CD4-positive, alpha-beta T cell treated with Interleukin-21 for 1 hour (primary cell): ENCODE measurements around the gene MAPRE3.
"Not testable (repeated sequence)": the region's sequence is repeated elsewhere in the genome, so short reads cannot be mapped to it uniquely, and the experiment has no call there.

Experiments used
- DNase-seq: peaks from one replicate; pipeline ENCODE4 v3.0.0-alpha.2; 2020

MAPRE3 gene

DNA sequence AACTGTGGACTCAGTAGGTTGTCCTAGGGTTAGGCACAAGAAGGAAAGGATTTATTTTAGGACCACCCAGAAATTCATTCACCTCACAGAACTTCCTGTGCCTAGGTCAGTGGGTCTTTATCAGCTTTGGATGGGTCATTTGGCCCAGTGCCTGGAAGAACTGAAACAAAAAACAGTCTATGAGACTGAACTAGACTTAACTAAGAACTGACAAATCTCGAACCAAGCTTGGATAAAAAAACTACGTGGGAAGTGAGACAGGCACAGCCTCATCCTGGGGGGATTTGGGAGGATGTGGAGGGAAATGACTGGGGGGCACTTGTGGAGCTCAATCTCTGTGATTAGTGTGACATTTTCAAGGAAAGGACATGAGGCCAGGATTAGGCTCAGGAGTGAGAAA, 103.3 kb downstream of the MAPRE3 start:
- no peak for DNase-seq

DNA sequence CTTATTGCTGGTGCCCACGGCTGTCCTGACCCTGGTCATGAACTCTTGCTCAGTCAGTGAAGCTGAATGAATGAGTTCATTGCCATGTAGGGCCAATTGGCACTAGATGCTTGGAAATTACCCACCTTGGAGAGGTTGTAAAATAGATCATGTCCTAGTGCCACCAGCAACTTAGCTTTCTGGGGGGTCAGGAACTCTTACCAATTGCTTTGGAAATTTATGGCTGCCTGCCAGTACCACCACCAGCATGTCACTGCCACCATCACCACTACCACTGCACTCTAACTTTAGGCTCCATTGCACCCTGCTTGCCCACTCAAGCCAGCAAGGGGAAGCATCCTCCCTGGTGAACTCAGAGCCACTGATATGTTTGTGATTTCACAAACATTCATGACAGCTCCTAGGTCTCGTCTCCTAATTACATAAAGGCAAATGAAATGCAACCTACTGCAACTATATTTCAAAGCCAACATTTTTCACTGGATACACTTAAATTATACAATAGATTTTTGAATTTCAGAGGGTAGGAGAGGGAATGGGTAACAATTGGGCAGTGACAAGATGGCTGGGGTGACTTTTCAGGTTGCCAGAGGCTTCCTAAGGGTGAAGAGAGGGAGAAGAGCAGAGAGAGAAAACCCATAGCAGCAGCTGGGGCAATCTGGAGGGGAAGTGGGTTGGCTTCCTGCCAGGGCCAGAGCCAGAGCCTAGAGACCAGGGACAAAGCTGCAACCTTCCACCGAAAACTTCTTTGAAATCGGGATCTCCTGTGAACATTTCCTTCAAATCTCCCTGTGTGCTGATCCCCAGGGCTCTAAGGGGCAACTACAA, 104.5 kb downstream of the MAPRE3 start:
- peak; percentile 59 for DNase-seq

DNA sequence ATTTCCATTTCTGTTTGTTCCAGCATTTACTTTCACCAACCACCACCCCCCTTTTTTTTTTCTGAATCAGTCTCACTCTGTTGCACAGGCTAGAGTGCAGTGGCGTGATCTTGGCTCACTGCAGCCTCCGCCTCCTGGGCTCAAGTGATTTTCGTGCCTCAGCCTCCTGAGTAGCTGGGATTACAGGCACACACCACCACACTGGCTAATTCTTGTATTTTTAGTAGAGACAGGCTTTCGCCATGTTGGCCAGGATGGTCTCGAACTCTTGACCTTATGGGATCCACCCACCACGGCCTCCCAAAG, 105.1 kb downstream of the MAPRE3 start:
- not testable (repeated sequence) for DNase-seq

DNA sequence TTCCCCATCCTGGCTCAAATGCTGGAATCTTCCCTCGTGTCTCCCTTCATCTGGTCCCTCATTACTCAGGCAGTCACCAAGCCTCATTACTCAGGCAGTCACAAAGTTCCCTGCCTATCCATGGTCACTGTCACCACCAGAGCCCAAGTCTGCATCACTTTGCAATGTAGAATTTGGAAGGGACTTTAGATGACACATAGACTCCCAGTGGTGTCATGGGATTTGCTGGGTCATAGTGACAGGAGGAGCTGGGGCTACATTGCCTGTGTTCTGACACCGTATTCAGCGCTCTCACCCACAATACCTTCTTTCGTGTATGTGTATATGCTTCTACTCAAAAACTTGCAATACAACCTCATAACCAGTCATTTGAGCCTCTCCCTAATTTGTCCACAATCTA, 105.9 kb downstream of the MAPRE3 start:
- no peak for DNase-seq
